Measurements from ENCODE around the gene AKAP9. TPM values are rescaled to one million over a fixed set of nuclear protein-coding genes. Genes with fewer than 3 reads are reported as not detected.
"Not testable (repeated sequence)": the region's sequence is repeated elsewhere in the genome, so short reads cannot be mapped to it uniquely, and the experiment has no call there.

Gene AKAP9
- total RNA-seq, 2 donors from 2014 or later: 57.0 to 61.9 TPM

GRCh38 chr7:91961816-91962215, 21.2 kb downstream of the AKAP9 start:
- no peaks in the 10 kb centered on the region for H3K27me3 Mint-ChIP-seq (ENCODE audit: insufficient read depth)
- no peak overlapping the region for H3K4me3 ChIP-seq (ENCODE audit: low read length)
- H3K9me3 Mint-ChIP-seq: peaks cover 6% of the 10 kb centered on the region
- H3K27ac ChIP-seq (ENCODE audit: low read depth, low read length): no peak overlapping the region
- H3K36me3 ChIP-seq (ENCODE audit: control insufficient read depth, insufficient read depth, low read length): no peaks in the 10 kb centered on the region
- no peaks in the 10 kb centered on the region for H3K27me3 ChIP-seq (ENCODE audit: control insufficient read depth, insufficient read depth, low read length, poor library complexity, severe bottlenecking)
- H3K4me1 ChIP-seq (ENCODE audit: control insufficient read depth, insufficient read depth, low read length): no peaks in the 10 kb centered on the region
- DNase-seq: no peak
- no peak overlapping the region for H3K4me3 Mint-ChIP-seq
- no peak overlapping the region for H3K9ac ChIP-seq (ENCODE audit: extremely low read depth, low read length, poor library complexity, severe bottlenecking)
- H3K4me1 Mint-ChIP-seq: no peaks in the 10 kb centered on the region
- H3K27ac Mint-ChIP-seq: no peak overlapping the region
- TF ChIP-seq, protein P1, sequence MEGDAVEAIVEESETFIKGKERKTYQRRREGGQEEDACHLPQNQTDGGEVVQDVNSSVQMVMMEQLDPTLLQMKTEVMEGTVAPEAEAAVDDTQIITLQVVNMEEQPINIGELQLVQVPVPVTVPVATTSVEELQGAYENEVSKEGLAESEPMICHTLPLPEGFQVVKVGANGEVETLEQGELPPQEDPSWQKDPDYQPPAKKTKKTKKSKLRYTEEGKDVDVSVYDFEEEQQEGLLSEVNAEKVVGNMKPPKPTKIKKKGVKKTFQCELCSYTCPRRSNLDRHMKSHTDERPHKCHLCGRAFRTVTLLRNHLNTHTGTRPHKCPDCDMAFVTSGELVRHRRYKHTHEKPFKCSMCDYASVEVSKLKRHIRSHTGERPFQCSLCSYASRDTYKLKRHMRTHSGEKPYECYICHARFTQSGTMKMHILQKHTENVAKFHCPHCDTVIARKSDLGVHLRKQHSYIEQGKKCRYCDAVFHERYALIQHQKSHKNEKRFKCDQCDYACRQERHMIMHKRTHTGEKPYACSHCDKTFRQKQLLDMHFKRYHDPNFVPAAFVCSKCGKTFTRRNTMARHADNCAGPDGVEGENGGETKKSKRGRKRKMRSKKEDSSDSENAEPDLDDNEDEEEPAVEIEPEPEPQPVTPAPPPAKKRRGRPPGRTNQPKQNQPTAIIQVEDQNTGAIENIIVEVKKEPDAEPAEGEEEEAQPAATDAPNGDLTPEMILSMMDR (conservative IDR thresholded peaks at IDR 0.05): no peak
- no peaks in the 10 kb centered on the region for H3K9me3 ChIP-seq (ENCODE audit: control insufficient read depth, low read length)
- 100% methylated on average over 2 of the region's 2 CpGs; no CpG with 5 or more reads in 1 of the 2 experiments for WGBS, 2 experiments (ENCODE audit: insufficient coverage in 1 of 2, insufficient read length in 1 of 2)
- peaks cover 8% of the 10 kb centered on the region for H3K36me3 Mint-ChIP-seq (ENCODE audit: low read depth)

DNA sequence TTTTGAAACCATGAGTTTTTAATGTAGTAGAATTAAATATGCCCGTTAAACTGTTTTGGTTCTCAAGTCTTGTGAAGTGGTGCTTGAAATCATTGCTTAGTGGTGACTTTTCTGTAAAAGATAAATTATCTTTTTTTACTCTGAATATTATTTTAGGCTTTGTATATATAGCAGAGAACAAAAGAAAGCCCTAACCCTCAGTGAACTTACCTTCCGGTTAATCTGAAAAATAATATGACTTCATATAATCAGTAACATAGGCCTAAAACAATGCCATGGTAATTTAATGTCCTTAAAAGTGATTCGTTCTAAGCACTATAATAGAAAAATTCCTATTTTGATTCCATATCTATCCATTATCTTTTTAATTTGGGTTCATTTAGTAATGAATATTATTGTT, 21.8 kb downstream of the AKAP9 start:
- no peaks in the 10 kb centered on the region for H3K4me1 Mint-ChIP-seq
- 96 to 100% methylated on average over 1 to 3 of the region's 3 CpGs for WGBS, 2 experiments (ENCODE audit: insufficient coverage in 1 of 2, insufficient read length in 1 of 2)
- H3K27me3 Mint-ChIP-seq (ENCODE audit: insufficient read depth): no peaks in the 10 kb centered on the region
- peaks cover 11% of the 10 kb centered on the region for H3K36me3 Mint-ChIP-seq (ENCODE audit: low read depth)
- TF ChIP-seq, protein P1 (conservative IDR thresholded peaks at IDR 0.05): no peak
- H3K36me3 ChIP-seq (ENCODE audit: control insufficient read depth, insufficient read depth, low read length): no peaks in the 10 kb centered on the region
- H3K4me1 ChIP-seq (ENCODE audit: control insufficient read depth, insufficient read depth, low read length): no peaks in the 10 kb centered on the region
- no peaks in the 10 kb centered on the region for H3K27me3 ChIP-seq (ENCODE audit: control insufficient read depth, insufficient read depth, low read length, poor library complexity, severe bottlenecking)
- no peak overlapping the region for H3K4me3 ChIP-seq (ENCODE audit: low read length)
- H3K27ac Mint-ChIP-seq: no peak overlapping the region
- no peaks in the 10 kb centered on the region for H3K9me3 ChIP-seq (ENCODE audit: control insufficient read depth, low read length)
- peaks cover 6% of the 10 kb centered on the region for H3K9me3 Mint-ChIP-seq
- H3K27ac ChIP-seq (ENCODE audit: low read depth, low read length): no peak overlapping the region
- no peak overlapping the region for H3K4me3 Mint-ChIP-seq
- no peak overlapping the region for H3K9ac ChIP-seq (ENCODE audit: extremely low read depth, low read length, poor library complexity, severe bottlenecking)
- DNase-seq: no peak

GRCh38 chr7:91967513-91967912, 26.9 kb downstream of the AKAP9 start:
- not testable (repeated sequence) for H3K27me3 ChIP-seq (ENCODE audit: control insufficient read depth, insufficient read depth, low read length, poor library complexity, severe bottlenecking); H3K9me3 ChIP-seq (ENCODE audit: control insufficient read depth, low read length); H3K36me3 ChIP-seq (ENCODE audit: control insufficient read depth, insufficient read depth, low read length); H3K4me1 Mint-ChIP-seq; H3K27ac Mint-ChIP-seq; H3K4me3 Mint-ChIP-seq; H3K27me3 Mint-ChIP-seq (ENCODE audit: insufficient read depth); DNase-seq; H3K4me1 ChIP-seq (ENCODE audit: control insufficient read depth, insufficient read depth, low read length); H3K27ac ChIP-seq (ENCODE audit: low read depth, low read length); H3K9ac ChIP-seq (ENCODE audit: extremely low read depth, low read length, poor library complexity, severe bottlenecking); H3K9me3 Mint-ChIP-seq; H3K4me3 ChIP-seq (ENCODE audit: low read length)
- WGBS, 2 experiments (ENCODE audit: insufficient coverage in 1 of 2, insufficient read length in 1 of 2): 86 to 96% methylated on average over 1 to 2 of the region's 2 CpGs
- H3K36me3 Mint-ChIP-seq (ENCODE audit: low read depth): peaks cover 14% of the 10 kb centered on the region

- peaks cover 16% of the 10 kb centered on the region for H3K36me3 Mint-ChIP-seq (ENCODE audit: low read depth)
- Histone ChIP-seq H3K9ac (ENCODE audit: extremely low read depth, low read length, poor library complexity, severe bottlenecking) (no peak overlapping the region), H3K4me3 (ENCODE audit: low read length) (no peak overlapping the region), H3K36me3 (ENCODE audit: control insufficient read depth, insufficient read depth, low read length) (peaks cover 40% of the 10 kb centered on the region), H3K9me3 (ENCODE audit: control insufficient read depth, low read length) (no peaks in the 10 kb centered on the region), H3K4me1 (ENCODE audit: control insufficient read depth, insufficient read depth, low read length) (no peaks in the 10 kb centered on the region), H3K27me3 (ENCODE audit: control insufficient read depth, insufficient read depth, low read length, poor library complexity, severe bottlenecking) (no peaks in the 10 kb centered on the region), H3K27ac (ENCODE audit: low read depth, low read length) (no peak overlapping the region)
- peaks cover 9% of the 10 kb centered on the region for H3K4me1 Mint-ChIP-seq
- no peak overlapping the region for H3K27ac Mint-ChIP-seq
- DNase-seq: no peak
- 92 to 93% methylated on average over 3 to 5 of the region's 5 CpGs for WGBS, 2 experiments (ENCODE audit: insufficient coverage in 1 of 2, insufficient read length in 1 of 2)
- H3K9me3 Mint-ChIP-seq: no peaks in the 10 kb centered on the region
- no peaks in the 10 kb centered on the region for H3K27me3 Mint-ChIP-seq (ENCODE audit: insufficient read depth)
- H3K4me3 Mint-ChIP-seq: no peak overlapping the region
- TF ChIP-seq, protein P1 (conservative IDR thresholded peaks at IDR 0.05): no peak
Measured at GRCh38 chr7:91973639-91974038, 33.0 kb downstream of the AKAP9 start.
